ENCODE results near the gene ASB17.
"Not testable (repeated sequence)": the region's sequence is repeated elsewhere in the genome, so short reads cannot be mapped to it uniquely, and the experiment has no call there.

ASB17 gene, protein sequence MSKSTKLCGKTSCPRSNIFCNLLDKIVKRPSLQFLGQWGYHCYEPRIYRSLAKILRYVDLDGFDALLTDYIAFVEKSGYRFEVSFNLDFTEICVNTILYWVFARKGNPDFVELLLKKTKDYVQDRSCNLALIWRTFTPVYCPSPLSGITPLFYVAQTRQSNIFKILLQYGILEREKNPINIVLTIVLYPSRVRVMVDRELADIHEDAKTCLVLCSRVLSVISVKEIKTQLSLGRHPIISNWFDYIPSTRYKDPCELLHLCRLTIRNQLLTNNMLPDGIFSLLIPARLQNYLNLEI

GRCh38 chr1:75932304-75932703 lies at the start of gene ASB17:
Gene ASB17 (minus strand): TSS chr1:75932404. CDS start chr1:75932291, 113 bp downstream.
- no peak for DNase-seq (ENCODE audit: low read depth)

DNA sequence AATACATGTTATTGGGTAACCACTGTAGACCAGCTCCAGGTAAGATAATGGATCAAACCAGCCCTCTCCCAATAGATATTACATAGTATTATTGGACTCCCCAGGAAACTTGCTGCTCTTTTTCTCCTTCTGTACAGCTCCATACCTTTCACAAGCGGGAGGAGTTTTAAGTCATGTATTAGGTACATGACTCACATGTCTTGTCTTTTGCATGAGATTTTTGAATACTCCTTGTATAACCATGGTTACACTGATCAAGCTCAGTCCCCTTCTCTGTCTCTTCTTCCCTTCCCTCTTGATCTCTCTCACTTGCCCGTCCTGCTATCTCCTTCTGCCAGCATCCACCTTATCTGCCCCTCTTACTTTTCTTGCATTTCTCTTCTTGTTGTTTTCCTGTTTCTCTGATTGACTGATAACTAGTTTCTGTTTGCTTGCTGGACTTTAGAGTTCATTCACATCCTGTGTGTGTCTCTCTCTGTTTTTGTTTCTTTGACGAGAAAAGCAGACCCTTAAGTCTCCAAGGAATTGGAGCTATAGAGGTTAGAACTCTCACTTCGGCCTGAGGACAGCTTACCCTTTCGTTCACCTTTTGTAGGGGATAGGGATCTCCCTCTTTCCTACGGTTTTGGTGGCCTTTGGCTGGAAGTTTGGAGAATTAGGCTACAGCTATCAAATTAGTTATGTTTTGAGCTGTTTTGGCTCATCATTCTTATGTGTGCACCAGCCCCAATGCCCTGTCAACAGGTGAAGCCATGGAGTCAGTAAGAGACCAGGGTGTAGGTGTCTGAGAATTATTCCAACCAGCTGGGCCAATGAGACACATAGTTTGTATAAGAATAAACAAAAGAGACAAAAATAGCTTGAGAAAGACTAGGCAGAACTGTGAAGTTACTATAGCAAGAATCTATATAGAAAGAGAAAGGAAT lies 49.0 kb upstream of the ASB17 start:
- no peak for DNase-seq (ENCODE audit: low read depth)

GRCh38 chr1:75970631-75971030 lies 38.4 kb upstream of the ASB17 start:
- DNase-seq (ENCODE audit: low read depth): no peak

DNA sequence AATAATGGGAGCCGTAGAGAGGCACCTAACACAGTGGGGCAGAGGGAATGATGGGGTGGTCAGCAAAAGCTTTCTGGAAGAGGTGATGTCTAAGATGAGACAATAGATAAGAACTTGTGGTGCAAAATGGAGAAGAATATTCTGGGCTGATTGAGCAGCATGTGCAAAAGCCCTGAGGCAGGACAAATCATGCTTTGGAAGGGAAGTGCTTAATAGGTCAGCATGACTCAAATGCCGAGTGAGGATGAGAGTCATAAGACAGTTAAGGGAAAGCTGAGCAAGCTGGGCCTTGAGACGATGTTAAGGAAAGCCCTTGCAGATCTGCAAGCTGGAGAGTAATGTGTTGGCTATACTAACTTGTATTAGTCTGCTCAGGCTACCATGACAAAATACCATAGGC lies 37.3 kb upstream of the ASB17 start:
- DNase-seq (ENCODE audit: low read depth): no peak

DNA sequence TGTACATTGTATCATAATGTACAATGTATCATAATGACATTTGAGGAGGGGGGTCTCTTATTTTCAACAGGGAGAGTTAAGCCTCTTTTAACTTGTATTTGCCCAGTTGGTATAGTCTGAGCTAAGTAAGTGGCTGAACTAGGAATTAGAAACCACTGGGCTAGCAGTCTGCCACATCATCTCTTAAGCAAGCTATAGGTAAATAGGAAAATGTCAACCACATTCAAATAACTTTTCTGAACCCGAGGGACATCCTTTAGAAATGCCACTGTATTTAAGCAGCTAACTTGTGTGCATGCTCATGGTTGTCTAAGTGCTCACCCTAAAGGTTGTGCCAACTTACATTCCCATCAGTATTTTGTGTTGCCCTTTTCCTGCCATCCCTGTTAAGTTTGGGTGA lies 35.5 kb upstream of the ASB17 start:
- no peak for DNase-seq (ENCODE audit: low read depth)

DNA sequence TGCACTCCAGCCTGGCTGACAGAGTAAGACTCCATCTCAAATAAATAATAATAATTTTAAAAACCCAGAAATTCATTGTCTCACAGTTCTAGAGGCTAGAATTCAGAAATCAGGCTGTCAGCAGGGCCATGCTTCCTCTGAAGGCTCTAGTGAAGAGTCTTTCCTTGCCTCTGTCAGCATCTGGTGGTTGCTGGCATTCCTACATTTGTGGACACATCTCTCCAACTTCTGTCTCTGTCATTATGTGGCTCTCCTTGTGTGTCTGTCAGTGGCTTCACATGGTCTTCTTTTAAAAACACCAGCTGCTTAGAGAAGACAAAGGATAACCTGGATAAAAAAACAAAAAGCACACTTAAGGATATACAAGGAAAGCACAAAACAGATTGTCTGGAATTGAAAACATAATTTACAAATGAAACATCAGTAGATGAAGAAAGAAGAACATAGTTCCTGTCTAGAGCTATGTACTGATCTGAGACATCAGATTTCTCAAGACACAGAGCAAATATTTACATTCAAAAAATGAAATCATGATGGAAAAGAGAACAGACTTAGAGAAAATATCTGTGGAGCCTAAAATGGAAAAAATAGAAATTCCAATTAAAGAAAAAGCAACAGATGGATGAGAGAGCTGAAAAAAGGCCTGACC lies 32.7 kb upstream of the ASB17 start:
- no peak for DNase-seq (ENCODE audit: low read depth)

DNA sequence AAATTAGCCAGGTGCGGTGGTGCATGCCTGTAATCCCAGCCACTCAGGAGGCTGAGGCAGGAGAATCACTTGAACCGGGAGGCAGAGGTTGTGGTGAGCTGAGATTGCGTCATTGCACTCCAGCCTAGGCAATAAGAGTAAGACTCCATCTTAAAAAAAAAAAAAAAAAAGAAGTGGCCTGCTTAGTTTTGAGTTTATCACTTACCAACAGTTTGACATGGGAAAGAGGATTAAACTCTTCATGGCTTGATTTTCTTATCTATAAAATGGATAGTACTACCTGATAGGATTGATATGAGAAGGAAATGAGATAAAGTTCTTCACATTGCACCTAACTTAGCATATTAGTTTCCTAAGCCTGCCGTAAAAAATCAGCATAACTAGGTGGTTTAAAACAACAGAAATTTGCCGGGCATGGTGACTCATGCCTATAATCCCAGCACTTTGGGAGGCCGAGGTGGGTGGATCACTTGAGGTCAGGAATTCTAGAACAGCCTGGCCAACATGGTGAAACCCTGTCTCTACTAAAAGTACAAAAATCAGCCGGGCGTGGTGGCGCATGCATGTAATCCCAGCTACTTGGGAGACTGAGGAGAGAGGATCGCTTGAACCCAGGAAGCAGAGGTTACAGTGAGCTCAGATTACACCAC lies 32.0 kb upstream of the ASB17 start:
- DNase-seq (ENCODE audit: low read depth): not testable (repeated sequence)

DNA sequence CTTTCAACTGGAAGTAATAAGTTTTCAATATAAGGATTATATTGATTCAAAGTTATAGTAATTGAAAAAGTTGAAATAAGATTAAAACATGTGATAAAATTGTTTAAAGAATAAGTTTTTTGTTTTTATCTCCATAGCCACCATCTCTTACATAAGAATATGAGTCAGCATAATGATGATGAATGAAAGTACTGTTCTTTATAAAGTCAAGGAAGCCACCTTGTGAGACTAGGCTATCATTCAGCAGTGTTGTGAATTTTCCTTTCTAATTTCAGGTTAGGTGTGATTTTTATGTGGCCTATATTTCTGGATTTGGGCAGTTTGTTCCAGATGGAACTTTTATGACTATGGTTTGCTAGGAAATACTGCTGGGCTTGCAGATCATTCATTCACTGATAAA lies 22.4 kb upstream of the ASB17 start:
- no peak for DNase-seq (ENCODE audit: low read depth)

GRCh38 chr1:75953461-75953860 lies 21.3 kb upstream of the ASB17 start:
- no peak for DNase-seq (ENCODE audit: low read depth)

DNA sequence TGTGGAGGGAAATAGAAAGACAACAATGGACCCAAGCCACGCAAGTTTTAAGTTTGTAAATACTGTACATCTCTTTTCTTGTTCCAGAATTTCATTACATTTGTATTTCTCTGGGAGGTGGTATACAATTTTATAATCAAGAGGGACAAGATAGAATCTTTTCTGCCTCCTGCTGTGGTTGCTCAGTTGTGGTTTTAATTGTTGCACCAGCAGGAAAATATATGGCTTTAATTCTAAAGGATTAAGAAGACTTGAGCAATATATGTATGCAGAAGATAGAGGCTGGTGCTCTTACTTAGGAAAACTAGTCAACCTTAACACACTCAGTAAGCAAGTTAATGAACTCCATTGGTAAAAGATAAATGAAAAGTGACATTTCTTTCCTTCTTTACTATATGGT lies 19.8 kb upstream of the ASB17 start:
- no peak for DNase-seq (ENCODE audit: low read depth)

DNA sequence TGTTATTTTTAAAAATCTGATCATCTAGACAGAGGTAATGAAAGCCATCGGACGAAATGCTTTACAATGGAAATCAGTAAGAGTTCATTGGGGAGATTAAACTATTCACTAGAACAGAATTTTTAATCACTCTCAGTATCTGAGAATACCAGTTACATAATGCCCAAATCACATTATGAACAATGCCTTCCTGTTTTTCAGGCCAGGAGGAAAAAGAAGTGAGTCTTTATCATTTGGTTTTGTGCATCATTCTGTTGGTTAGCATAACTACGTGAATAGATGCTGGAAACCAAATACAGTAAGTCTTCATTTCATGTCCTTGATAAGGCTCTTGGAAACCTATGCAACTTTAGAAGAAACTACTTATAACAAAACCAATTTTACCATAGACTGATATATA lies 18.0 kb upstream of the ASB17 start:
- DNase-seq (ENCODE audit: low read depth): no peak

DNA sequence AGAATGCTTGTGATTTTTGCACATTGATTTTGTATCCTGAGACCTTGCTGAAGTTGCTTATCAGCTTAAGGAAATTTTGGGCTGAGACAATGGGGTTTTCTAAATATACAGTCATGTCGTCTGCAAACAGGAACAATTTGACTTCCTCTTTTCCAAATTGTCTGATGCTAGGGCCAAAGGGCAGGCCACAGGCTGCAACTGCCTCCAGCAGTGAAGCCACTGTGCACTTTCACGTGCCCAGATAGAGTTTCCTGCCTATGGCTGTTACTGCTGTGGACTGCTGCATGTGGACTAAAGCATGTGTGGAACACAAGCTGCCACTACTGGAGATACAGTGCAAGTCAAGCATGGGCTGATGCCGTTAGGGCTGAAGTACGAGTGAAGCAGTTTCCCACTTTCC lies 10.8 kb upstream of the ASB17 start:
- not testable (repeated sequence) for DNase-seq (ENCODE audit: low read depth)

- no peak for DNase-seq (ENCODE audit: low read depth)
Observed at GRCh38 chr1:75937034-75937433, 4.8 kb upstream of the ASB17 start.

GRCh38 chr1:75922698-75923097 lies 9.5 kb downstream of the ASB17 start:
- no peak for DNase-seq (ENCODE audit: low read depth)

- DNase-seq (ENCODE audit: low read depth): no peak
Observed at GRCh38 chr1:75916834-75917233, 15.4 kb downstream of the ASB17 start.

- DNase-seq (ENCODE audit: low read depth): no peak
Observed at GRCh38 chr1:75908717-75909152, 23.5 kb downstream of the ASB17 start.

DNA sequence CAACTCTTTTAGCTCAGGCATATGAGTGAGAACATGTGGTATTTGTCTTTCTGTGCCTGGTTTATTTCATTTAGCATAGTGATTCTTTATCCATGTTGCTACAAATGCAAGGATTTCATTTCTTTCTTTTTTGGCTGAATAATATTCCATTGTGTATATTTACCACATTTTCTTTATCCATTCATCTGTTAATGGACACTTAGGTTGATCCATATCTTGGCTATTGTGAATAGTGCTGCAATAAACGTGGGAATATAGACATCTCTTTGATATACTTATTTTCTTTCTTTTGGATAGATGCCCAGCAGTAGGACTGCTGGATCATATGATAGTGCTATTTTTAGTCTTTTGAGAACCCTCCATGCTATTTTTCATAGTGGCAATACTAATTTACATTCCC lies 30.8 kb downstream of the ASB17 start:
- DNase-seq (ENCODE audit: low read depth): no peak

DNA sequence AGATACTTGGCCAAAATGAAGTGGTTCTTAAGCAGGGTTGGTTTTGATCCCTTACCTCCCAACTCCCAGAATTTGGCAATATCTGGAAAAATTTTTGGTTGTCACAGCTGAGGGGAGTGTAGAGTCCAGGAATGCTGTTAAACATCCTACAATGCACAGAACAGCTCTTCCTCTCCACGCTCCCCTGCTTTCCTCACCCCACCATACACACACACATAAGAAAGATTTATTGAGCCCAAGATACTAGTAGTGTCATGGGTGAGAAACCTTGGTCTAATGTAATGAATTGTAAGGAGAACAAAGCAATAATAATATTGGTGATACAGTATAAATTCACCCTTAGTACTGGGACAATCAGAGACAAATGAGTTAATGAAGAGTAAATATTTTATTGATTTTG lies 47.8 kb downstream of the ASB17 start:
- DNase-seq (ENCODE audit: low read depth): no peak

DNA sequence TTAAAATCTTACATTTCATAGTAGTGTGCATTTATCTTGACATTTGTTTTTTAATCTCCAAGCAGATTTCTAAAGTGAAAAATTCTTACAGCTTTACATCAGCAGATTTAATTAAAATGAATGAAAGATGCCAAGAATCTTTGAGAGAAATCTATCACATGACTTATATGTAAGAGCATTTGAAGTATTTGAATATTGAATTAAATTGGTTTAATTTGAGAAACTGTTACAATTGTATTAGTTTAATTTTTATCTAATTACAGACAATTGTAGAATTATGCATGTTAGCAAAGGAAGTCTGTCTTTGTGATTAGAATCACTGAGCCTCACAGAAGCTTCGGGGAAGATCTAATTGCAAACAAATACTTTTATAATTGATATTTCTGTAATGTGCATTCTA lies 52.2 kb downstream of the ASB17 start:
- no peak for DNase-seq (ENCODE audit: low read depth)

DNA sequence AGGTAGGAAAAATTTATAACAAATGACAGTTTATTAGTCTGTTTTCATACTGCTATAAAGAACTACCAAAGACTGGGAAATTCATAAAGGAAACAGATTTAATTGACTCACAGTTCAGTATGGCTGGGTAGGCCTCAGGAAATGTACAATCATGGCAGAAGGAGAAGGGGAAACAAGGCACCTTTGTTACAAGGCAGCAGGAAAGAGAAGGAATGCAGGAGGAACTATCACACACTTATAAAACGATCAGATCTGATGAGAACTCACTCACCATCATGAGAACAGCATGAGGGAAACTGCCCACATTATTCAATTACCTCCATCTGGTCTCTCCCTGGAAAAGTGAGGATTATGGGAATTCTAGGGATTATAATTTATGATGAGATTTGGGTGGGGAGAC lies 61.3 kb downstream of the ASB17 start:
- no peak for DNase-seq (ENCODE audit: low read depth)
